ENCODE results near the gene XPO1.

DNA sequence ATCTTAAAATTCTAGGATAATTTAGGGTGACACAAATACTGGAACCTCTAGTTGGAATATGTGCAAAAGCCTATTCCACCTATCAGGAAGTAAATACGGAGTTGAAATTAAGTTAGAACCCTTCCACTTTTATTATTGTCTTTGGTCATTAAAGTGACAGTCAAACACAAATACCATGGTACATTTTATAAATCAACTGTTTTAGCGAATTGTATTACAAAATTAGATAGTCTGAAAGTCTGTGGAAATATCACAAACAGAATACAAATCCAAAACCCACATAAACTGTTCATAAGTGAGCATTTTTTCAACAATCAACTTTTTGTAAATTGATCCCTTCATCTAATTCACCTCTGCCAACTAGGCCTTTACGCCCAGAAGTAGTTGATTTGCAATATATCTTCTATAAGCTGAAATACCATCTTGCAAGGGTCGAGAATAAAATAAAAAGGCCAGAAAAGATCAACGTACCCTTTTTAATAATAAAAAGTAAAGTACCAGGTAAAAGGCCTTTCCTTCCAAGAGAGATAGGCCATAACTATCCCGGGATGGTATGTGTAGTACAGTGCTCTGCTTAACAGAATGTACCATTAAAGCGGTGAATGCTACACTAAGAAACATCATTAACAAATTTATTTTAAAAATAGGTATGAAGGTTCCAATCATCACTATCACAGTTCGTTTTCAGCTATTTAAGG lies 68.6 kb downstream of the XPO1 start:
- TF ChIP-seq GATA2 (IDR thresholded peaks at IDR 0.05; ENCODE audit: low read depth, low read length) (no peak), GATA3 (IDR thresholded peaks at IDR 0.05; ENCODE audit: low read depth, low read length) (no peak)
